Testis (tissue), 2 donors: Measurements from ENCODE around the gene FAM83D.

ENCODE experiments used
- CTCF ChIP-seq, 3 experiments: fragments of 450-650 bp in 2 of 3; fragments of 200-600 bp in 1 of 3; sonication (generic) in 1 of 3; IDR thresholded peaks; one replicate each; pipeline ENCODE4 v1.5.1; 2016 to 2019; ENCODE audit warnings: antibody characterized with exemption in 3 of 3, mild to moderate bottlenecking in 2 of 3, moderate library complexity in 1 of 3
- POLR2A ChIP-seq: fragments of 450-650 bp; IDR thresholded peaks from one replicate; pipeline ENCODE4 v1.6.1; 2017; ENCODE audit warnings: antibody characterized with exemption, mild to moderate bottlenecking, moderate library complexity

- TF ChIP-seq CTCF (IDR thresholded peaks at IDR 0.05): no peak
- TF ChIP-seq POLR2A: no peak
These were observed 37.5 kb downstream of the FAM83D start for GRCh38 chr20:38963745-38964144.
